T47D (cell line): ENCODE measurements around the gene MIB1.
A peak's percentile ranks its signal among the peaks of the same experiment; 100 is the strongest.

Experiments
- DNase-seq, 2 experiments: peaks; one replicate each; pipeline versions ENCODE4 v3.0.0 to v3.0.0-alpha.2; 2011 to 2012; ENCODE audit warnings: low read depth in 1 of 2, low spot score in 1 of 2
- JUND ChIP-seq: IDR thresholded peaks from 2 replicates; pipeline ENCODE4 v1.6.1; 2012; ENCODE audit warnings: low read depth
- in situ Hi-C: cut with HindIII; loops from 2 replicates; pipeline ENCODE4 v1.10.0; 2016; ENCODE audit warnings: low sequenced_read_pairs, low pct_unique_long_range_greater_than_20kb

The MIB1 gene

DNA sequence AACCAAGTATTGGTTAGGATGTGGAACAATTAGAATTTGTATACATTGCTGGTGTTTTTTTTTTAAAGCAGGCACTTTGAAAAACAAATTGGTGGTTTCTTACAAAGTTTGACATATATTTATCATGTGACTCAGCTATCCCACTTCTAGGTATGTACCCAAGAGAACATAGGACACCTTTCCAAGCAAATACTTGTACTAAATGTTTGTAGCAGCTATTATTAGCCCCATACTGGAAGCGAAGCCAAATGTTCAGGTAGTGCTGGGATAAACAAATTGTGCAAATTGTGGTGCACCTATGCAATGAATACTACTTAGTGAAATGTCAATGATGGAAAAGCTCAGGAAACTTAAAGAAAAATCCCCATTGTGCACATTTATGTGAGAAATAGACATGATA lies 101.0 kb downstream of the MIB1 start:
- DNase-seq: no peak
- no peak for TF ChIP-seq JUND
- in situ Hi-C loops: no loop called here

DNA sequence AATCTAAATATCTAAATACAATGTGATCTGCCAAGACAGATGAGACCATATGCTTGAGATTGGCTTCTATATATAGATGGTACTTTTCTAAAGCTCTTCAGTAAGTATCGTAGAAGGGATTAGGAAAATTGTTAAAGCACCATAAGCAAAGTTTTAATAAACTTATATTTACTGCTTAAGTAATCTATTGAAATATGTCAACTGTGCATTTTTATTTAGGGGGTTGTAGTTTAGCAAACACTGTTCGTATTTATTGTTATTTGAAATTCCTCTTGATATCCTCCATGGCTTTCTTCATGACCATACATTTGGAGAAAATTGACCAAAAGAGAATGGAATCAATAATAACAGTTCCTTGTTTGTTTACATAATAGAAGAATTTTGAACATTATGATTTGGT lies 102.7 kb downstream of the MIB1 start:
- in situ Hi-C loops: no loop called here
- TF ChIP-seq JUND: no peak
- no peak for DNase-seq

DNA sequence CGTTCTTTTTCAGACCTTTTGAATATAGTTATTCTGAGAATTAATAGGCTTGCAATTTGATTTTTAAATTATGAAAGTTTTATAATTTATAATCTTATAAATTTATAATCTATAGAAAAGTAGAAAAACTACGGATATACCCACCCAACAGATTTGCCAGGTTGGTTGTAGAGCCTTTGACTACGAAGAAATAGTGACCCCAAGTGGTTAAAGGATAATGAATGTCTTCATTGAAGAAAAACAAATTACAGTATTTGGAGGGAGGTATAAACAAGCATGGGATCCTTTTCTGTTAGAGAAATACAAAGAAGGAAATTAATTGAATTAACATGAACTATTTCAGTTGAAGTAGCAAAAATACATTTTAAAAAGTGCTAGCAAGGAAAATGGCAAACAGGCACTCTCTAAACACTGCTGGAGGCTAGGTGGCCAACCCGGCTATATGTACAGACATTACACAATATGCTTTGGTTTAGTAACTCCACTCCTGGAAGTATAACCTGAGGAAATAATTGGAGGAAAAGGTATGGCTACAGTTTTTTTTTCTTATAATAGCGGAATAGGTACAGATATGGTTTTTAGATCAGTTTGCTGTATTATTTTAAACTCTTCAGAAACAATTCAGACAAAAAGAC lies 110.9 kb downstream of the MIB1 start:
- in situ Hi-C loops: no loop called here
- DNase-seq: peak in 1 of 2 experiments; percentile 16
- no peak for TF ChIP-seq JUND

DNA sequence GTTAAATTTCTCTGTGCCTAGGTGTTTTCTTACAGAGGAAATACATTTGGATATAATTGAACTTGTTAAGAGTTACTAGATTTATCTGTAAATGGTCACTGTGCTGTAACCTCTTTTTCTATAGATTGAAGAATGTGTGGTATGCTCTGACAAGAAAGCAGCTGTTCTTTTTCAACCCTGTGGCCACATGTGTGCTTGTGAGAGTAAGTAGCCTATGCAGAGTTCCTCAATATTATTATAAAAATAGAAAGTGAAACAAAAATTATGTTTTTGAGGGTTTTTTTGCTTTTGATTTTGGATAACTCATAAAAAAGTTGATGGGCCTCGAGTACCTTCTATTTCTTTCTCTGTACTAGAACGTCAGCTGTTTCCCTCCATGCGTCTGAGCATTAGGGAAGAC lies 112.4 kb downstream of the MIB1 start:
- in situ Hi-C loops: no loop called here
- no peak for DNase-seq
- TF ChIP-seq JUND: no peak

DNA sequence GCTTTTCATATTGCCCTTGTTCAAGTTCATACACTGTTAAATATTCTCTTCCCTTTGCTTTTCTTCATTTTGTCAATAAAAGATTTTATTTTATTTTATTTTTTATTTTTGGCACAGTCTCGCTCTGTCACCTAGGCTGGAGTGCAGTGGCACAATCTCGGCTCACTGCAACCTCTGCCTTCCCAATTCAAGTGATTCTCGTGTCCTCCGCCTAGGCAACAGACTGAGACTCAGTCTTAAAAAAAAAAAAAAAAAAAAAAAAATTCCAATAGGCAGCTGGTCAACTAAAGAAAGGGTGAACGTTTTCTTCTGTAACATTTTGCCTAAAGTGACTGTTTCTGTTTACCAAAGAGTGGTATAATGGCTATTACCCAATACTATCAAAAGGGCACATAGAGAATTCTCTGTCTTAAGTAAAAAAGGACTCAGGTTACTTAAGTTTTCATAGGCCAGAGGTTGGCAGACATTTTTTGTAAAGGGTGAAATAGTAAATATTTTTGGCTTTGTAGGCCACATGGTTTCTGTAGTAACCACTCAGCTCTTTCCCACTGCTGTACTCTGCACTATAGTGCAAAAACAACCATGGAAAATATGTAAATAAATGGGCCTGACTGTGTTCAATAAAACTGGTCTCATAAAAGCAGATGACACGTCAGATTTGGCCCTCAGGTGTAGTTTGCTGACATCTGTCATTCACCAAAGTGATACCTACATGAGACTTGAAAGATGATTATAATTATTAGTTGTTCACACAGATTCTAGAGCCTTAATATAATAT lies 113.4 kb downstream of the MIB1 start:
- in situ Hi-C loops: no loop called here
- TF ChIP-seq JUND: no peak
- DNase-seq: no peak

DNA sequence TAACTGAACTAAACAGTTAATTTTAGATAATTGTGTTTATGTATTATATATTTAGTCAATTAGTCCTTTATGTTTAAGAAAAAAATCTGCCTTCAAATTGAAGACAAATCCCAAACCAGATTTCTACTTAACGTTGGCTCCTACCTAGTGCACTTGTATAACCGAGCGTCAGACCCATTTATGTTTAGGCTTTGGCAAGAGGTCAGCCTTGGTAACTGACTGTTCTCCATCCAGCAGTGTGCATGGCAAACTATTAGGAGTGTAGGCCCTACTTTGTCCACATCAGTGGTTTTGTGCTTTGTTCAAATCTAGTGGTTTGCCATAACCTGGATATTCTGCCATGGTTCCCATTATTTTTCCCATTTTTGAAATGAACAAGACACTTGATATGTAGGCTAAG lies 114.8 kb downstream of the MIB1 start:
- in situ Hi-C loops: no loop called here
- no peak for DNase-seq
- no peak for TF ChIP-seq JUND

DNA sequence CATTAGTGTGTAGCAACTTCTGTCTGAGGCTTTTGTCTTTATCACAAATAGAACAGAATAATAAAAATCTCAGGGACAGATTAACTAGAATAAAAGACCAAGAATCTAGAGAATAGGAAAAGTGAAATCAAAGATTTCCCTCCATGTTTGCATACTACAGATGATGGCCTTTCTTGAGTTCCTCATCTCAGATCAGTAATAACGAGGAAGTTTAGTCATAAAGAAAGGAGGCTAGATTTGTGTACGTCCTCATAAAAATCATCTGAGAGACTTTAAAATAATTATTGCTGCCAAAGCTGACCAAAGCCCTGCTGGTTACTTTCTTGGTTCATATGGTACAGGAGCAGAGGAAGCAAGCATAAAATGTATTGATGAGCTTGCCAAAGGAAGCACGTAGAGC lies 117.3 kb downstream of the MIB1 start:
- TF ChIP-seq JUND: no peak
- in situ Hi-C loops: no loop called here
- no peak for DNase-seq

DNA sequence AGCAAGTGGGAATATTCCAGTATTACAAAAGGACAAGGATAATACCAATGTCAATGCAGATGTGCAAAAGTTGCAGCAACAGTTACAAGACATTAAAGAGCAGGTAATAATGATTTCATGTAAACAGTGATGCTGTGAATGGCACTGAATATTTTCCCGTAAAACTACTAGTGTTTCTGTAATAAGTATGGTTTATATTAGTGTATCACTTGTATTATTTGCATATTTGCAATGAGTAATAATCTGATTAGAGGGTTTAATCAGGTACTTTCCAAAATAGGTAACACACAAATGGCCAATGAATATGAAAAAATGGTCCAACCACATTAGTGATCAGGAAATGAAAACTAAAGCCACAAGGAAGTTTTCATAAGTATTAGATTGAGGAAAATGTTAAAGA lies 118.0 kb downstream of the MIB1 start:
- no peak for DNase-seq
- in situ Hi-C loops: no loop called here
- TF ChIP-seq JUND: no peak

DNA sequence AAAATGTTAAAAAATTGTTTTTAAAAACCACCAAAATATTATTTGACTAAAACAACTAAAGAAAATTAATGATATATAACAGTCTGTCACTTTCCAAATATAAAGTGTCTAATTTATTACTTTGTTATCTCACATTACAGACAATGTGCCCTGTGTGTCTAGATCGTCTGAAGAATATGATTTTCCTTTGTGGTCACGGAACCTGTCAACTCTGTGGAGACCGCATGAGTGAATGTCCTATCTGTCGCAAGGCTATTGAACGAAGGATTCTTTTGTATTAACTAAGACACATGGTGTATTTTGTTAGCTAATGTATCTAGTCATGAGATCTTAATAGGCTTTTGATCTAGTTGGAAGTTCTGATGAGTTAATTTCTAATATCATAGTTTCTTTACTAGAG lies 123.8 kb downstream of the MIB1 start:
- DNase-seq: no peak
- TF ChIP-seq JUND: no peak
- in situ Hi-C loops: no loop called here

DNA sequence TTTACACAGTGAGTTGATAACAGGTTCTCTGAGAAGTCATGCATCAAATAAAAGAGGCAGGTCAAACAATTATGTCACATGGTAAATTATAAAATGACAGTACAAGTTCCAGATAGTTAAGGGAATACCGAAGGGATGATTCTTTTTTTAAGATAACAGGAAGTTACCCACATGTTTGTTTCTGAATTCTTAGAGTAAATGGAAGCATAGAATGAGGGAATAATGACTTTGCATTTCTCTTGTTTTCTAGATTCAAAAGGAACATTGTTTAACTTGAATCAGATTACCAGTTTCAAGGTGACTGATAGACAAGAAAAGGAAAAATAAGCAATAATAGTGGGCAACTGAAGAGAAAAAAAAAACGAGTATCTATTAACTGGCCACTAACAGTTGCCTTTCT lies 124.5 kb downstream of the MIB1 start:
- in situ Hi-C loops: no loop called here

DNA sequence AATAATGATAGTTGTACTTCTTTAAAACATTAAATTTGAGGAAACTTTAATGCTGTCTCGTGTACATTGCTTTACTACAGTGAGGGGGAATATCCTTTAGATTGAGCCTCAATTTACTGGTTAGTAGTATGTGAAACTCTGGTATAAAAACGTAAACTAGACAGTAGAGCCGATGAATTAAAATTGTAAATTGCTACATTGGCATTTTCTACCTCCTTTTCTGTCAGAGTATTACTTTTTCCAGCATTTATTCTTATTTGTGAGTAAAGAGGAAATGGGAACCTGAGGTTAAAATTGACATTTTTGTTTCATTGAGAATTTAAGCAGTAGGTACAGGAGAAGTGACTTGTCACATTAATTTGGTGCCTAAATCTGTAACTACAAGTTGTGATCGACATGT lies 128.2 kb downstream of the MIB1 start:
- in situ Hi-C loops: no loop called here
- DNase-seq: no peak
- no peak for TF ChIP-seq JUND

More for the DNA sequence above, 124.5 kb downstream of the MIB1 start:
- TF ChIP-seq JUND: no peak
- DNase-seq: no peak

DNA sequence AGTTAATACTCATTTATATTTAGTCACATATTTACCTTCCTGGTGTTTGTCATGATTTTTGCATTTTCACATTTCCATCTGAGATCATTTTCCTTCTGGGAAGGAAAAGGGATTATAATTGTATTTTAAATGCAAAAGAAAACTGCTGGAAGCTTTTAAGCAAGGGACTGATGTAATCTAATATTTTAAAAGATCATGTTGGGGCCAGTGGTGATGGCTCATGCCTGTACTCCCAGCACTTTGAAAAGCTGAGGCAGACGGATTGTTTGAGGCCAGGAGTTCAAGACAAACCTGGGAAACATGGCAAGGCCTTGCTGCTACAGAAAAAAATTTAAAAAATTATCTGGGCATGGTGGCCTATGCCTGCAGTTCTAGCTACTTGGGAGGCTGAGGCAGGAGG lies 149.0 kb downstream of the MIB1 start:
- in situ Hi-C loops: no loop called here
- no peak for TF ChIP-seq JUND
- no peak for DNase-seq

DNA sequence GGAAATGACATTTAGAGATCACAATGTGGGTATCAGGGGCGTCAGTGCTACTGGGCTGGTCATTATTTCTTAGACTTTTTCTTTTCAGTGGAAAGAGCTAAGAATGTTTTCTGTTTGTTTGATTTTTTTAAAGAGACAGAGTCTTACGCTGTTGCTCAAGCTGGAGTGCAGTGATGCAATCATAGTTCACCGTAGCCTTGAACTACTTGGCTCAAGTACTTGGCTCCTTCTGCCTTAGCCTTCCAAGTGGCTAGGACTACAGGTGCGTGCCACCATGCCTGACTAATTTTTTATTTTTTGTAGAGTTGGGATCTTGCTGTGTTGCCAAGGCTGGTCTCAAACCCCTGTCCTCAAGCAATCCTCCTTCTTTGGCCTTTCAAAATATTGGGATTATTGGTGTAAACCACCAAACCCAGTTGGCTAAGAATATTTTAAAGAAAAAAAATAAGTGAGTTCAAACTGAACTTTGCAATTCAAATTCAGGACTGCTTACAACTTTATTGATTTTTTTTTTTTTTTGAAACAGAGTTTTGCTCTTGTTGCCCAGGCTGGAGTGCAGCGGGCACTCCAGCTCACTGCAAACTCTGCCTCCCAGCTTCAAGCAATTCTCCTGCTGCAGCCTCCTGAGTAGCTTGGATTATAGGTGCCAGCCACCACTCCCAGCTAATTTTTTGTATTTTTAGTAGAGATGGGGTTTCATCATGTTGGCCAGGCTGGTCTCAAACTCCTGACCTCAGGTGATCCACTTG lies 154.2 kb downstream of the MIB1 start:
- in situ Hi-C loops: no loop called here
- DNase-seq: peak in 1 of 2 experiments; percentile 3
- no peak for TF ChIP-seq JUND
